HG03039 (cell line): Measurements from ENCODE around the gene CASKIN2.
"Not testable (repeated sequence)": the region's sequence is repeated elsewhere in the genome, so short reads cannot be mapped to it uniquely, and the experiment has no call there.

ENCODE experiments used
- ATAC-seq: cut with Tn5 transposase; IDR thresholded peaks from one replicate; pipeline ENCODE4 v1.9.1; 2021; ENCODE audit warnings: mild to moderate bottlenecking, moderate library complexity; ENCODE audit not compliant: unreplicated experiment

The CASKIN2 gene

DNA sequence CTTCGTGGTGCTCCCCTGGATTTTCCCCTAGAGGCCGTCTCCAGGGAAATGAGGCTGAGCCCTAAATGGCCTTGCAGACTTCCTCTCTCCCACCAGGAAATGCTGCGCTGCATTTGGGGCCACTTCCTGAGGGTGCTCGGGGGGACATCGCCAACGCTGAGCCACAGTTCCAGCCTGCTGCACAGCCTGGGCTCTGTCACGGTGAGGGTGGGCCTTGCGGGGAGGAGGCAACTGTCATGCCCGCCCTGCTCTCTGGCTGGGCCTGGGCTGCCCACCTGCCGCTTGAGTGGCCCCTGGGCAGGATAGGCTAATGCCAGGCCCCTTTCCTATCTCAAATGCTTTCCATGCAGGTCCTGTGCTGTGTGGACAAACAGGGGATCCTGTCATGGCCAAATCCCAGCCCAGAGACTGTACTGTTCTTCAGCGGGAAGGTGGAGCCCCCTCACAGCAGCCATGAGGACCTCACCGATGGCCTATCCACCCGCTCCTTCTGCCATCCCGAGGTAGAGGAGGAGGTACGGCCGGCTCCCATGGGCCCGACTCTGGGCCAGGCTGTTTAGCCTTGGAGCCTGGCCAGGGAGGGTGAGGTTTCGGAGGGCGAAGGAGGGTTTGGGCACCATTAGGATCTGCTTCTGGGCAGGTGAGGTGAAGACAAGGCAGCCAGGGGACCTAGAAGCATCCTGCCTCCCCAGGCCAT lies 24.2 kb downstream of the CASKIN2 start:
- ATAC-seq: no peak

- no peak for ATAC-seq
These were observed 25.1 kb downstream of the CASKIN2 start for GRCh38 chr17:75490173-75490743.

DNA sequence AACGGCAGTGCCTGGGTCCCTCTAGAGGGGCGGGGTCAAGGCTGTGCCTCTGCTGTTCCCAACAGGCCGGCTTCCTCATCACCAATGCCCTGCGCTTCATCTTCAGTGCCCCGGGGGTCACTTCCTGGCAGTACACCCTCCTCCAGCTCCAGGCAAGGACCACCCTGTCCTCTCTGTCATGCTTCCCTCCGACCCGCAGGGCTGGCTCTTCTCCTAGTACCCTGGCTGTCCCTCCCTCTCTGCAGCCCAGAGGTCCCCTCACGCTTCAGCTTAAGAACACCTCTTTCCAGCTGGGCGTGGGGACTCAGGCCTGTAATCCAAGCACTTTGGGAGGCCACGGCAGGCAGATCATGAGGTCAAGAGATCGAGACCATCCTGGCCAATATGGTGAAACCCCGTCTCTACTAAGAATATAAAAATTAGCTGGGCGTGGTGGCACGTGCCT lies 25.8 kb downstream of the CASKIN2 start:
- no peak for ATAC-seq

DNA sequence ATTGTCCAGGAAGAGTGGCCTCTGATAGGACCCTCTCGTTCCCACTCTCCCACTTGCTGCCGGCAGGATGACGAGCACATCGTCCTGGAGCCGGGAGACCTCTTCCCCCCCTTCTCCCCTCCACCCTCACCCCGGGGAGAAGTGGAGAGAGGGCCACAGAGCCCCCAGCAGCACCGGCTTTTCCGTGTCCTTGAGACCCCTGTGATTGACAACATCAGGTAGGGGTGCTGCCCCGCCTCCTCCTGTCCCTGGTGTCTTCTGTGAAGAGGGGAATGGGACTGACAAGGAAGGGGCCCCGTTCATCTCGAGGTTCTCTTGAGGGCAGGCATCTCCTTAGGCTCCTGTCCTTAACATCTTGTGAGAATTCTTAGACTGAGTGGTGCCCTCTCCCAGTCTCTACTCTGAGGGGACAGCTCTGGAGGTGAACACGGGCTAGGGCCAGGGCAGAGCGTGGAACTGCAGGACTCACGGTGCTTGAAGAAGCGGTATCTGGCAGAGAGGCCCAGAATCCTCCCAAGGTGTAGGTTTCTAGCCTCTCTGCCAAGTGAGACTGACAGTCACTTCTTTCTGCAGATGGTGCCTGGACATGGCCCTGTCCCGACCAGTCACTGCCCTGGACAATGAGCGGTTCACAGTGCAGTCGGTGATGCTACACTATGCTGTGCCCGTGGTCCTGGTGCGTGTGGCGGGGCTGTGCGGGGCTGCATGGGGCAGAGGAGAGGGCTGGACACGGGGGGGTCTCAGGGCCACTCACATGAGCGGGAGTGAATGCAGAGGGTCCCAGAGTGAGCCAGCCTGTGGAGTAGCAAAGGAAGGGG lies 26.4 kb downstream of the CASKIN2 start:
- ATAC-seq: no peak

DNA sequence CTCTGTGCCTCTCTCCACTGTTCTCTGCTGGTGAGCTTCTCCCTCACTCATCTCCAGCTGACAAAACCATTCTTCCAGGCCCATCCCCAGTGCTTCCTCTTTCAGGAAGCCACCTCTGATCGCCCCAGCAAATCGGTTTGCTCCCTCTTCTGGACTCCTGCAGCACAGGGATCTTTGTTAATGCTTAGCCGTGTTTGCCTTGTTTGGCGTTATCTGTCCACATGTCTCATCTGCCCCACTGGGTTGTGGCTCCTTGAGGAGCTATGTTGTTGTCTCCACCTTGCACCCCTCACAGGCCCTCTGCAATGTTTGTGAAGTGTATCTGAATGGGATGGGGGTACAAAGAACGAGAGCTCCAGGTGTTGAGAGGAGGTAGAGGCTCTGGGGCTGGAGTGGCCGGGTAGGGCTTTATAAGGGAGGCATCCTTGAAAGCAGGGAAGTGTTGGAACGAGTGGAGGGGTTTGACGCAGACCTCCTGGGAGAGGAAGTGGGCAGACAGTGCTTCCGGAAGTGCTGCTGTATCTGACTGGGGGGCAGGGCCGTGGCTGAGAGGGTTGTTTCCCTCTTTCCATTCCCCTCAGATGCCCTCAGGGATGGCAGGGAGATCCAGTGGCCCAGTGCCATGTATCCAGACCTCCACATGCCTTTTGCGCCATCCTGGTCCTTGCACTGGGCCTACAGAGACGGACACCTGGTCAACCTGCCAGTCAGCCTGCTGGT lies 27.8 kb downstream of the CASKIN2 start:
- ATAC-seq: no peak

DNA sequence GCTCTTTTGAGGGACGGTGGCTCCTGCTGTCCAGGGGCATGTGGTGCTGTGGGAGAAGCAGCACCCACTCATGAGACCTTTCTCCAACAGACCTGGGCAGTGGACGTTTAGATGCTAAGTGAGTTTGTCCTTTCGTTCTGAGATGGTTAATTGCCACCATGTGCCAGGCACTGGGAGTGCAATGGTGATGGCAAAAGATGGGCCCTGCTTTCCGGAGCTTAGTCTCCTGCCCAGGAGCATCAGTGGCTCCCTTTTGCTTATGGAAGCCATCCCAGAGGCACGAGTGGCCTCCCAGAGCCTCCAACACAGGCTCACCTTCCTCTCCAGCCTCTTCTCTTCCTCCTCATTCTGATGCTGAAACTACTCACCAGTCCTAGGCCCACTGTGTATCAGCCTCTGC lies 28.4 kb downstream of the CASKIN2 start:
- no peak for ATAC-seq

GRCh38 chr17:75486151-75486550 lies 29.2 kb downstream of the CASKIN2 start:
- no peak for ATAC-seq

- no peak for ATAC-seq
These were observed 29.6 kb downstream of the CASKIN2 start for GRCh38 chr17:75485688-75486087.

DNA sequence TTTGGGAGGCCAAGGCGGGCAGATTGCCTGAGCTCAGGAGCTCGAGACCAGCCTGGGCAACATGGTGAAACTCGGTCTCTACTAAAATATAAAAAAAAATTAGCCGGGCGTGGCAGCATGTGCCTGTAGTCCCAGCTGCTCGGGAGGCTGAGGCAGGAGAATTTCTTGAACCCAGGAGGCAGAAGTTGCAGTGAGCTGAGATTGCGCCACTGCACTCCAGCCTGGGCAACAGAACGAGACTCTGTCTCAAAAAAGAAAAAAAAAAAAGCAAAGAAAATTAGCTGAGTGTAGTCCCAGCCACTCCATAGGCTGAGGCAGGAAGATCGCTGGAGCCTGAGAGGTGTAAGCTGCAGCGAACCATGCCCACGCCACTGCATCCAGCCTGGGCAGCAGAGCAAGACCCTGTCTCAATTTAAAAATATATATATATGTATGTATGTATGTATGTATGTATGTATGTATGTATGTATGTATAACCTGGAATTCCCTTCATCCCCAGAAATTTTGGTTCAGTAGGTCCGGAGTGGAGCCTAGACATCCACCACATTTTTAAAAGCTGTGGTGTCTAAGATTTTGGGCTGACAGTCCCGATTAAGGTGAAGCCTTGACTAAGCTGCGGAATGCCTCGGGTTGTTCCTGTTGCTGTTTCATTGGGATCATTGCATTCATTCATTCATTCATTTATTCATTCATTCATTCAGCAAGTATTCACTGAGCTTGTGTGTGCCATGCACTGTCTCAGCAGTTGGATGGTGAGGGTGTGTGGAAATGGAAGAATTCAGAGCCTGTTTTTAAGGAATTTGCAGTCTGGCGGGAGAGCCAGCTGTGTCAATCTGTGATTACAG lies 33.0 kb downstream of the CASKIN2 start:
- no peak for ATAC-seq

GRCh38 chr17:75481194-75482068 lies 33.9 kb downstream of the CASKIN2 start:
- no peak for ATAC-seq

DNA sequence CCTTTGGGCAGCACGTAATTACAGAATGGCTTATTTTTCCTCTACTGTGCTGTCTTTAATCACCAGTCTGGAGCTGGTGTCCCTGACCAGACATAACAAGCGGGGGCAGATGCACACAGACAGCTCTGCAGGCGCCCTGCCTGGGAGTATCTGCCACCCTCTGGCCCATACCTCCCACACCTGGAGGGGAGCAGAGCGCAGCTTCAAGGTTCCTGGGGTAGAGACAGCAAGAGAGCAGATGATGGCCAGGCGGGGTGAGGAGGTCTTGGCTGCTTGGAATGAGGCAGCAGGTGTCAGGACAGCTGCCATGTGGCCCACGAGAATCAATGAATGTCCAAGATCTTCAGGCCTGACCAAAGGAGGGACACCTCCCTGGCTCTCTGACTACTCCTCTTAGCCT lies 35.1 kb downstream of the CASKIN2 start:
- no peak for ATAC-seq

GRCh38 chr17:75478508-75478907 lies 36.8 kb downstream of the CASKIN2 start:
- ATAC-seq: no peak

DNA sequence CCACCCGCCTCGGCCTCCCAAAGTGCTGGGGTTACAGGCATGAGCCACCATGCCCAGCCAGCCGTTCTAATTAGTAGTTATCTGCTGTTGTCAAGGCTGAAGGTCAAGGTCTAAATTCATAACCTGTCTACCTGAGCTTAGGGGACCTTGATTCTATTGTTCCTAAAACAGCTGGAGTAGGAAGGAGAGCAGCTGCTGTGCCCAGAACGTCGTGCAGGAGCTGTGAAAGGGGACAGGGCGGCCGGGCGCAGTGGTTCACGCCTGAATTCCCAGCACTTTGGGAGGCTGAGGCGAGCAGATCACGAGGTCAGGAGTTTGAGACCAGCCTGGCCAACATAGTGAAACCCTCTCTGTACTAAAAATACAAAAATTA lies 37.9 kb downstream of the CASKIN2 start:
- ATAC-seq: not testable (repeated sequence)

GRCh38 chr17:75476752-75477489 lies 38.4 kb downstream of the CASKIN2 start:
- no peak for ATAC-seq

DNA sequence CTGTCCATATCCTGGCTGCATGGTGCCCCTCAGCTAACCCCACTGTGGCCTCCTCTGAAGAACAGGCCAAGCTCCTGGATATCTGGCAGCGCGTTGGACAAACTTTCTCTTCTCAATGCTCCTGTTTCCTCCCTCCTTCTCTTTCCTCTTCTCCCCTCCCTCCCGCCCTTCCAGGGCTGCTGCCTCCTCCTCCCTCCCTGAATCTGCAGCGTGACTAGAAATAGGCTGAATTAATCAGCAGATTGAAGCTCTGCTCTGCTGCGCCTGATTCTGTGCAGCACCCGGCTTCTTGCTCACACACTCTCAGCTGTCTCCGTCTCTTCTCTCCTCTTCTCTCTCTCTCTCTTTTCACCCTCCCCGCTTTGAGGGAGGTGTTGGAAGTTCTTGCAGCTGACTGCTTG lies 39.1 kb downstream of the CASKIN2 start:
- no peak for ATAC-seq

DNA sequence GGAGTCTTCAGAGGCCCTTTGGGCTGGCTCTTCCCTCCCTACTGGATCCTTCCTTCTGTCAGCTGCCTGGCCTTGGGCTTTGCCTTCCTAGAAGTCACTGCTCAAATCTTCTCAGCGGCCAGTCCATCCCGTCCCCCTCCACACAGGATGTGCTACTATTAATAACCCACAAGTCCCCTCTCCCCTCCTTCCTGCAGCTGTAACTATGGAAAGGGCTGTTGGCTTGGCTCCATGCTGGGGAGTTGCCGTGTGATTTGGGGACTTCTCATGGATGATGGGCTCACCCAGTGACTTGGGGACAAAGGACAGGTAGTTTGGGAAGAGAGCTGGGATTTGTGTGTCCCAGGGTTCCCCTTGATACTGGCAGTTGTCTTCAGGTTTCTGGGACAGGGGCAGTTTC lies 39.5 kb downstream of the CASKIN2 start:
- ATAC-seq: no peak

- no peak for ATAC-seq
These were observed 40.0 kb downstream of the CASKIN2 start for GRCh38 chr17:75475144-75475835.

DNA sequence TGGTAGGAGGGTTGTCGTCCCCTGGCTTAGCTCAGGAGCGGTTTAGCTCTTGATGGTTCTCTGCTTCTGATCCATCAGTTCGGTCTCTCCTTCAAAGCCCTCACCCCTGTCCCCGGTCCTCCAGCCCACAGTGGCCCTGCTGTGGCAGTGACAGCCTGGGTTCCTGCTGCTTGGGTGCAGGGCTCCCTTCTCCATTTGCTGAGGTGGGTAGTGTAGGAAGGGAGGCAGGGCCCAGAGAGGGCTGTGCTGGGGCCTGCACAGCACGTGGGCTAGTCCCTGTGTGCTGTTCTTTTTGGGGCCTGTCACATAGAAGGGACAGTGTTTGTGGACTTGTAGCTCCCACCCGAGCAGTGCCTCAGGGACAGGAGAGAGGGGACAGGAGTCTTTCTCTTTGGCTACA lies 40.6 kb downstream of the CASKIN2 start:
- no peak for ATAC-seq
